Suprapubic skin (tissue), 4 donors: ENCODE data around the gene TMEM200C. TPM values are rescaled to one million over a fixed set of nuclear protein-coding genes. Genes with fewer than 3 reads are reported as not detected.

Experiments used
- DNase-seq, 2 donors: peaks; one replicate each; pipeline ENCODE4 v3.0.0-alpha.2; 2019; ENCODE audit warnings: low spot score in 2 of 2
- H3K27ac ChIP-seq: fragments of 200-600 bp; sonication (generic); one replicate; pipeline ENCODE4 v1.5.1; 2019
- H3K27me3 ChIP-seq: fragments of 200-600 bp; sonication (generic); one replicate; pipeline ENCODE4 v1.5.1; 2019
- H3K36me3 ChIP-seq: fragments of 200-600 bp; sonication (generic); one replicate; pipeline ENCODE4 v1.5.1; 2019
- H3K4me1 ChIP-seq: fragments of 200-600 bp; sonication (generic); one replicate; pipeline ENCODE4 v1.5.1; 2019
- H3K4me3 ChIP-seq: fragments of 200-600 bp; sonication (generic); one replicate; pipeline ENCODE4 v1.5.1; 2019; ENCODE audit warnings: mild to moderate bottlenecking
- H3K9me3 ChIP-seq: fragments of 200-600 bp; sonication (generic); one replicate; pipeline ENCODE4 v1.5.1; 2019
- EP300 ChIP-seq: sonication (generic); formaldehyde crosslinking; IDR thresholded peaks from one replicate; pipeline ENCODE4 v1.6.1; 2017; ENCODE audit warnings: antibody characterized with exemption
- POLR2A ChIP-seq, 2 donors: fragments of 450-650 bp; IDR thresholded peaks; one replicate each; pipeline ENCODE4 v1.6.1; 2017; ENCODE audit warnings: antibody characterized with exemption in 2 of 2, mild to moderate bottlenecking in 2 of 2, moderate library complexity in 2 of 2
- POLR2AphosphoS5 ChIP-seq, 3 donors: sonication (generic); formaldehyde crosslinking; IDR thresholded peaks; one replicate each; pipeline ENCODE4 v1.6.1; 2017; ENCODE audit warnings: antibody characterized with exemption in 3 of 3
- WGBS: methylation state at CpG from one replicate; pipeline ENCODE4 v1.1.5; 2018; 5-methylcytosine and 5-hydroxymethylcytosine counted together
- total RNA-seq, 4 donors: library from RNA; depleted of rRNA; stranded (reverse); fragments of >200 nt; gene quantifications; one replicate each; pipeline ENCODE4 v1.1.0, GENCODE V29; 2016
- TF ChIP-seq, protein P1 (sequence below), 2 donors: fragments of 200-600 bp in 1 of 2; fragments of 450-650 bp in 1 of 2; sonication (generic) in 1 of 2; IDR thresholded peaks; one replicate each; pipeline ENCODE4 v1.5.1; 2016 to 2019; ENCODE audit warnings: antibody characterized with exemption in 2 of 2, mild to moderate bottlenecking in 1 of 2, moderate library complexity in 1 of 2

TMEM200C gene
- total RNA-seq, 4 donors from 2014 or later, result 0.08 to 1.4 (median 1.3) TPM; not detected in 1

DNA sequence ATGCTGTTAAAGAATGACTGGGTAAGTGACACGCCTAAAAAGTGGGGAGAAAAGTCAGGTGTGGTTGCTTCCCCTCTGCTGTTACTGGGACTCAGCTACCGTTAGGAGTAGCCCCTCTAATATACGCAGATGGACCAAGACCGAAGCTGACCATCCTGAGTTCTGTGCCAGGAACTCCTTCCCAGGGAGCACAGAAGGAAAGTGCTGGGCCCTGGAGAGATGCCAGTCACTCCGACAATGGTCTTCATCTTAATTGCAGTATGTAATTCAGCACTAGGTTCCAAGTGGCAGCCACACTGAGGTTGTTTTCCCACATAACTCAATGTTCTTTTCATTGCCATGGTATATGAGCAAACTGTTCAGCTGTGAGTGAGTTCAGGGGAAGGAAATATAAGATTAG, 19.6 kb upstream of the TMEM200C start:
- 78% methylated on average over 5 of the region's 5 CpGs for WGBS
- Histone ChIP-seq H3K4me1 (no peaks in the 10 kb centered on the region), H3K27ac (no peak overlapping the region), H3K9me3 (no peaks in the 10 kb centered on the region), H3K4me3 (no peak overlapping the region), H3K27me3 (no peaks in the 10 kb centered on the region), H3K36me3 (no peaks in the 10 kb centered on the region)
- TF ChIP-seq POLR2AphosphoS5 (IDR thresholded peaks at IDR 0.05), result no peak
- TF ChIP-seq EP300, result no peak
- TF ChIP-seq, protein P1, sequence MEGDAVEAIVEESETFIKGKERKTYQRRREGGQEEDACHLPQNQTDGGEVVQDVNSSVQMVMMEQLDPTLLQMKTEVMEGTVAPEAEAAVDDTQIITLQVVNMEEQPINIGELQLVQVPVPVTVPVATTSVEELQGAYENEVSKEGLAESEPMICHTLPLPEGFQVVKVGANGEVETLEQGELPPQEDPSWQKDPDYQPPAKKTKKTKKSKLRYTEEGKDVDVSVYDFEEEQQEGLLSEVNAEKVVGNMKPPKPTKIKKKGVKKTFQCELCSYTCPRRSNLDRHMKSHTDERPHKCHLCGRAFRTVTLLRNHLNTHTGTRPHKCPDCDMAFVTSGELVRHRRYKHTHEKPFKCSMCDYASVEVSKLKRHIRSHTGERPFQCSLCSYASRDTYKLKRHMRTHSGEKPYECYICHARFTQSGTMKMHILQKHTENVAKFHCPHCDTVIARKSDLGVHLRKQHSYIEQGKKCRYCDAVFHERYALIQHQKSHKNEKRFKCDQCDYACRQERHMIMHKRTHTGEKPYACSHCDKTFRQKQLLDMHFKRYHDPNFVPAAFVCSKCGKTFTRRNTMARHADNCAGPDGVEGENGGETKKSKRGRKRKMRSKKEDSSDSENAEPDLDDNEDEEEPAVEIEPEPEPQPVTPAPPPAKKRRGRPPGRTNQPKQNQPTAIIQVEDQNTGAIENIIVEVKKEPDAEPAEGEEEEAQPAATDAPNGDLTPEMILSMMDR (IDR thresholded peaks at IDR 0.05), result no peak
- TF ChIP-seq POLR2A (IDR thresholded peaks at IDR 0.05), result no peak
- DNase-seq, result no peak

DNA sequence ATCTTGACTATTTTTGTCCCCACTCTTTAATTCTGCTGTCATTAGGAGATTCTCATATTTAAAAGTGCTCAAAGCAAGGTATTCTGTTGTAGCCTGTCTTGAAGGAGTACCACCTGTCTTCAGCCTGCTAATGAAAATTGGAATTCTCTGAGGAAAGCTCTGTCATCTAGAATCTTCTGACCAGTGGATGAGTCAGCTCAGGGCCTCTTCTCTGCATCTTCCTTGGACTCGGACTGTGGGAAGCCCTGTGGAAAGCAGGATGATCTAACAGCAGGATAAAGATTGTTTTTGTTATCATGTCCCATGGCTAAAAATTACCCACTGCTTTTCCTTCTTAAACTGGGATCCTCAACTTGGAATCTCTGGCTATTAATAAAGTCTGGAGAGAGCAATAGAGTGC, 18.7 kb upstream of the TMEM200C start:
- Histone ChIP-seq H3K27me3 (no peaks in the 10 kb centered on the region), H3K9me3 (no peaks in the 10 kb centered on the region), H3K4me3 (no peak overlapping the region), H3K27ac (no peak overlapping the region), H3K36me3 (no peaks in the 10 kb centered on the region), H3K4me1 (no peaks in the 10 kb centered on the region)
- TF ChIP-seq EP300 (no peak), POLR2AphosphoS5 (IDR thresholded peaks at IDR 0.05) (no peak), POLR2A (IDR thresholded peaks at IDR 0.05) (no peak)
- TF ChIP-seq, protein P1 (IDR thresholded peaks at IDR 0.05), result no peak
- DNase-seq, result no peak
- 73% methylated on average over 1 of the region's 1 CpG for WGBS

DNA sequence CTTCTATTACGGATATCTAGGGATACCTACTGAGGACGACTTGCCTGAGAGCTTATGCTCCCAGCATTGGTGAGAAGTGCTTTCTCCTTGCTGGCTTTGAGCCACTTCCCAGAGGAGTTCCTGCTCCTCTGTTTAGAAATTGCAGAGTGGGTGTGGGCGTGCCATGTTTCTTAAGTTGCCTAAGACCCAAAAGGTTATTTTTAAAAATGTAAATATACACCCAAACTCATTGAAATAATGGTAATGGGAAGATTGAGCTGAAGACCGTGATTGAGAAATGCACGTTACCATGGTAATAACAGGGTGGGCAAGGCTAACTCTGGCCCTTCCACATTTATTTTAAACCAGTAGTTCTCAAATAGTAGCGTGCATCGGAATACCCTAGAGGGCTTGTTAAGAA, 17.2 kb upstream of the TMEM200C start:
- no peak for DNase-seq
- H3K36me3 ChIP-seq, result no peaks in the 10 kb centered on the region
- WGBS, result 57% methylated on average over 7 of the region's 7 CpGs
- TF ChIP-seq EP300 (no peak), POLR2A (IDR thresholded peaks at IDR 0.05) (no peak), POLR2AphosphoS5 (IDR thresholded peaks at IDR 0.05) (no peak)
- TF ChIP-seq, protein P1 (IDR thresholded peaks at IDR 0.05), result no peak
- no peak overlapping the region for H3K27ac ChIP-seq
- no peaks in the 10 kb centered on the region for H3K9me3 ChIP-seq
- no peak overlapping the region for H3K4me3 ChIP-seq
- no peaks in the 10 kb centered on the region for H3K27me3 ChIP-seq
- H3K4me1 ChIP-seq, result no peaks in the 10 kb centered on the region

DNA sequence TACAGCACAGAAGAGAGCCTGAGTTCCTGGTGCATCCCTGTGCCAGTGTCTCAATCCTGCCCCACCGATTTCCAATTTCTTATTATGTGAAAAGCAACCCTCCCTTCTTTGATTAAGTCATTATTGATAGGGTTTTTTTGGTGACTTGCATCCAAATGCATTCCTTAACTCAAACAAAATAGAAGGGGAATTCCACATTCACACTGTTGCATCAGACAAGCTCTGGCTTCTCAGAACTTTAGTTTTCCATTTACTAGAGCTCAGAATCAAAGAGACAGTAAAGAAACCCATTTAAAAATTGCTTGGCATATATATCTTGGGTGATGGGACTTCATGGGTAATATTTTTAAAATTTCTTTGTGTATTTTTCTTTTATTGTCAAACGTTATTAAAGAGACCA, 13.8 kb upstream of the TMEM200C start:
- Histone ChIP-seq H3K4me1 (no peaks in the 10 kb centered on the region), H3K4me3 (no peak overlapping the region), H3K36me3 (no peaks in the 10 kb centered on the region), H3K9me3 (no peaks in the 10 kb centered on the region), H3K27ac (no peak overlapping the region), H3K27me3 (peaks cover 5% of the 10 kb centered on the region)
- WGBS, result 49% methylated on average over 2 of the region's 2 CpGs
- TF ChIP-seq EP300 (no peak), POLR2A (IDR thresholded peaks at IDR 0.05) (no peak), POLR2AphosphoS5 (IDR thresholded peaks at IDR 0.05) (no peak)
- TF ChIP-seq, protein P1 (IDR thresholded peaks at IDR 0.05), result no peak
- no peak for DNase-seq

DNA sequence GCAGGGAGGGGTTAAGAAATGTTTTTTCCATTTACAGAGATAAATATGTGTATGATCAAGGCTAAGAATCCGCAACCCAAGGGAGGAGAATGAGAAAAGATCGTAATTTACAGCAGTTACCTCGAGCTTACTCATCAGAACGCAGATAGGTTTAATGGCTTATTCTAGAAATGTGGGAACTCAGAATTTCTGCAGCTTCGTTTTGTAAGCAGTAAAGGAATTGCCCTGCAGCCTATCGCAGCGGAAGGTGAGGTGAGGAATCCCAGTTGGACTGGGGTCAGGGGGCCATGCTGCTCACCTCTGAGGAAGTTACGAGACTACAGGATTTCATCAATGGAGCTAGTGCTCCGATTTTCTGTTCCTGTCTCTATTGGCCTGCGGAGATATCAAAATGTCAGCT, 8.1 kb upstream of the TMEM200C start:
- peaks cover 6% of the 10 kb centered on the region for H3K27me3 ChIP-seq
- no peaks in the 10 kb centered on the region for H3K4me1 ChIP-seq
- no peaks in the 10 kb centered on the region for H3K36me3 ChIP-seq
- no peaks in the 10 kb centered on the region for H3K9me3 ChIP-seq
- TF ChIP-seq POLR2AphosphoS5 (IDR thresholded peaks at IDR 0.05), result no peak
- TF ChIP-seq, protein P1 (IDR thresholded peaks at IDR 0.05), result no peak
- no peak for DNase-seq
- no peak overlapping the region for H3K4me3 ChIP-seq
- no peak overlapping the region for H3K27ac ChIP-seq
- WGBS, result 81% methylated on average over 10 of the region's 10 CpGs
